LoVo (cell line): ENCODE measurements around the gene ANKRD55.
"Not testable (repeated sequence)": the region's sequence is repeated elsewhere in the genome, so short reads cannot be mapped to it uniquely, and the experiment has no call there.

ENCODE experiments used
- DNase-seq: peaks from one replicate; pipeline ENCODE4 v3.0.0-alpha.2; 2016; ENCODE audit warnings: low spot score

The ANKRD55 gene

GRCh38 chr5:56233230-56233629 lies at the start of gene ANKRD55:
Gene ANKRD55, minus strand, starts transcription at chr5:56233330. Its CDS starts 417 bp downstream, at chr5:56232913.
- DNase-seq = no peak

GRCh38 chr5:56282216-56282615 lies 49.1 kb upstream of the ANKRD55 start:
- DNase-seq = no peak

- no peak for DNase-seq
Observed at GRCh38 chr5:56281489-56282165, 48.5 kb upstream of the ANKRD55 start.

- DNase-seq = no peak
Observed at GRCh38 chr5:56279979-56280378, 46.8 kb upstream of the ANKRD55 start.

DNA sequence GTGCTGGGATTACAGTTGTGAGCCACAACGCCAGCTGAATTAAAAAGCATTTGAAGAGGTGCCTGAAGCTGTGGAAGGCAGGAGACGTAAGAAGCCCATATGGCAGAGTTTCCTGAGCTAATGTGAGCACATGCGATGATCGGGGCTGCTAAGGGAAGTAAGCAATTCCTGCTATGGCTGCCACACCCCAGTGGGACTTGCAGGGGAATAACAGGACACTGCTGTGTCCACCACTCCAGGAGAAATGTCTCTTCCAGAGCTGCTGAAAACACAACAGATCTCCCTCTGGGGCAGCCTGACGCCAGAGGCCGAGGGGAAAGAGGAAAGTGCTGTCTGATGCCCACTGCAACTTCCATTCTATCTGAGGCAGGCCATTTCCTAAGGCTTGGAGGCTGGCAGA lies 46.2 kb upstream of the ANKRD55 start:
- no peak for DNase-seq

GRCh38 chr5:56278335-56278753 lies 45.2 kb upstream of the ANKRD55 start:
- DNase-seq = no peak

- DNase-seq = no peak
Observed at GRCh38 chr5:56277573-56277972, 44.4 kb upstream of the ANKRD55 start.

- DNase-seq = no peak
Observed at GRCh38 chr5:56273376-56273955, 40.3 kb upstream of the ANKRD55 start.

DNA sequence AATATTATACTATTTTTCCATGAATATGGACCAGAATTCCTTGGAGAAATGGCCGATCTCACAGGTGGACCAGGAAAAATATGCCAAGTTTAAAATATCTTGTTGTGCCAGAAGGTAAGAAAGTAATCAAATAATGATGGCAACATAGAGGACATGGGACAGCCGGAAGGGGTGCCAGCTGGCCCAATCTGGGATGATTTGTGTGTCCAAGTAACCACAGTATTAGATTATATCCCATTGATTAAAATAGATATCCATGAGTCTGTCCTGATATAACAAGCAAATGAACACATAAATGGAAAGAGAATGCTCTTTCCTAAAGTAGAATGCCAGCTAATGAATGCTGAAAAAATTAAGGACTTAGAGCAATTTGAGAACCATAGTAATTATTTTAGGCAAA lies 39.6 kb upstream of the ANKRD55 start:
- DNase-seq = no peak

GRCh38 chr5:56270568-56271392 lies 37.6 kb upstream of the ANKRD55 start:
- peak; percentile 85 for DNase-seq

GRCh38 chr5:56270058-56270457 lies 36.9 kb upstream of the ANKRD55 start:
- no peak for DNase-seq

DNA sequence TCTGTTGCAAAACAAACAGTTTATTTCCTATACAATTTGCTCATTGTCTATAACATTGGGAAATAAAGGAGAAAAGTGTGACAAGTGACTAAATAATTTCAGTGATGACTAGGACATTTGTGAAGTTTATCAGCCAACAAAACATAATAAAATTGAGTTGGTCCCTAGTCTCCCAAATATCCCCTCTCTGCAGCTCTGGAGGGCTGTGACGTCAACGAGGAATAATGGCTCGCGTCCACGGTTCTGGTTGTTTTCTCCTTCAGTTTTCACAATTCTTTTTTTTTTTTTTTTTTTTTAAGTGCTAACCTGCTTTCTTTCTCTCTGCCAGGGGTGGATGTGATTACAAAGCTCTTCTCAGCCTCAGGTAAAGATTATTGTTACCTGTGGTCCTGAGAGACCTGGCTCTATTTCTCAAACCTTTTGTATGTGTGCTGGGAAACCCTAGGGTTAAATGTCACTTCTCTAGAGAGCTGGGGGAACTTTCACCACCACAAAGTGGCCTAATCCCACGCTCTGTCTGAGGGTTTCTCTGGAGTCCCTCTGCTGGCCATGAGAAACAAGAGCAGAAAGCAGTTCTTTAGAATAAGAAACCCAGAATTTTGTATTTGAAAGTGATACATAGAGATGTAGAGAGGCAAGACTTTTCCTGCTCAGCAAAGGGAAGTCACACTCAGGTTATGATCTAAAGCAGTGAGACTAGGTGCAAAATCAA lies 36.2 kb upstream of the ANKRD55 start:
- no peak for DNase-seq

DNA sequence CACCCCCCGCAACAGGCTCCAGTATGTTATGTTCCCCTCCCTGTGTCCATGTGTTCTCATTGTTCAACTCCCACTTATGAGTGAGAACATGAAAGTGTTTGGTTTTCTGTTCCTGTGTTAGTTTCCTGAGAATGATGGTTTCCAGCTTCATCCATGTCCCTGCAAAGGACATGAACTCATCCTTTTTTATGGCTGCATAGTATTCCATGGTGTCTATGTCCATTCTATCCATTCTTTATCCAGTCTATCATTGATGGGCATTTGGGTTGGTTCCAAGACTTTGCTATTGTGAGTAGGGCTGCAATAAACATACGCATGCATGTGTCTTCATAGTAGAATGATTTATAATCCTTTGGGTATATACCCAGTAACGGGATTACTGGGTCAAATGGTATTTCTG lies 35.6 kb upstream of the ANKRD55 start:
- DNase-seq = not testable (repeated sequence)

DNA sequence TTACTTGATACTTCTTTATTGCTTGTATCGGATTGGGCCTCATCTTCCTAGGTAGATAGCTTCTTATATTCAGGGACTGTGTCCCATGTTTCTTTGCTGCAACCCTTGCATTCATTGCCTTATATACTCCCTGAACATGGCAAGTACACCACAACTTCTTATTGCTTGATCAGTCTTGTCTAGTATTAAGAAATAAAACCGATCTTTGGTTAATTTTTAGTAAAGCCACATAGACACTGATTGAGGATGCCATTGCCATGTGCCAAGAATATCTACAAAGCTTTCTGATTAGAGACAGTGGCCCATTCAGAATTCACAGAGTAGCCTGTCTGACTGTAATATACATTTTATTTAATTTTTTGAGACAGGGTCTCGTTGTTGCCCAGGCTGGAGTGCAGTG lies 34.7 kb upstream of the ANKRD55 start:
- DNase-seq = no peak

DNA sequence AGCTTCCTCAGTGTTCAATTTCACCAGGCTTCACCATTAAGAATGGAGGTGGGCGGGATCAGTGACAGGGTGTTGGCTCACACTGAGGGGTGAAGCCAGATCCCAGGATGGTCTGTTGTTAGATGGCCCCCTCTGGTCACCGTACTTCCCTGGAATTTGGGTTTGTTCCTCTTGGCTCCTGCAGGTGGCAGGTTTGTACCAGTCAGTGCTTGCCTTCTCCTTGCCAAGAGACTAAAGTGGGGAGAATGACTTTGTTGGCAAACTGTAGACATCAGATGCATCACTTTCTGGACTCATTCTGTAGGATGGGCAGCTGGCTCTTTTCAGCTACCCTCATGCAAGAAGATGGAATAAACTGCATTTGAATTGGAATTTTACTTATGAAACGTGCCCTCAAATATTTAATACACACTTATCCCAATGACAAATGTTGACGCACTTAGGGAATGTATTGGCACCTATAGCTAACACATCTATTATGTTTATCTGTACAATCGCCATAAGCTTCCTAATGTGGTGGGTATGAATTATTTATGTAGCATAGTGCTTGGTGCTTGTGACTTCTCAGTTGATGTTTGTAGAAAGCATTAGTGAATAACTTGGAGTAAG lies 31.4 kb upstream of the ANKRD55 start:
- peak; percentile 54 for DNase-seq

DNA sequence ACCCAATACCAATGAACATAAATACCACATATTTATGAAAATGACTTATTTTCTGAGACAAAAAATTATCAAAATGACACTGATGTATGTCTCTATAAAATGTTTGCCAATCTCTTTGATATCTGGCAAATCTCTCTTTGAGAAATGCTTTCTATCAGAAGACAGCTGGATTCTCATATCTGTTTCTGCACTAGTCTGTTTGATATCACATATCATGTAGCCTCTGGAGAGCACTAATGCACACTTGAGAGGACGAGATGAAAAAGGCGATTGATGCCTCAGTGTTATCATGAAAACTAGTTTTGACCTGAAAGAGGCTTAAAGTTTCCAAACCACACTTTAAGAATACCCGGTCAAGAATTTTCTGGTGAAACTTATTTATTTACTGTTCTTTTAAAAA lies 29.1 kb upstream of the ANKRD55 start:
- DNase-seq = no peak

DNA sequence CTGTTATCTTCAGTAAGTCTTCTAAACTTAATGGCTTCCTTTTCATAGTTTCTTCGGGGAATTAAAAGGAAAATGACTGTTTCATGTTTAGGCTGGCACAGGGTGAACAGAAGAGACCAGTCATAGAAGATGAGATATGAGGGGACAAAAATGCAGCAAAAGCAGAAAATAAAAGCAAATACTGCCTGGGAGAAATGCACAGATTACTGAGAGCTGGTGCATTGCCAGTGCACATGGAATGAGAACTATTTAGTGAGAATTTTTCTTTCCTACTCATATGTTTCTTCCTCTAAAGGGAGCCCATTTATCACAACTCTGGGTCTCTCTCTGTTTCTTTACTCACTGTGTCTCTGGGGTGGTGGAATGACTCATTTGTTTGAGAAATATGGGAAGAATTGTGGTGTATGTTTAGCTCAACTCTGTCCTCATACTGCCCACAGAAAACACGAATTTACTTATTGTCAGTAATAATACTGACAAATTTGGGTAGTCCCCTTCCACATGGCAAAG lies 25.9 kb upstream of the ANKRD55 start:
- DNase-seq = no peak

- DNase-seq = not testable (repeated sequence)
Observed at GRCh38 chr5:56257763-56258529, 24.8 kb upstream of the ANKRD55 start.

DNA sequence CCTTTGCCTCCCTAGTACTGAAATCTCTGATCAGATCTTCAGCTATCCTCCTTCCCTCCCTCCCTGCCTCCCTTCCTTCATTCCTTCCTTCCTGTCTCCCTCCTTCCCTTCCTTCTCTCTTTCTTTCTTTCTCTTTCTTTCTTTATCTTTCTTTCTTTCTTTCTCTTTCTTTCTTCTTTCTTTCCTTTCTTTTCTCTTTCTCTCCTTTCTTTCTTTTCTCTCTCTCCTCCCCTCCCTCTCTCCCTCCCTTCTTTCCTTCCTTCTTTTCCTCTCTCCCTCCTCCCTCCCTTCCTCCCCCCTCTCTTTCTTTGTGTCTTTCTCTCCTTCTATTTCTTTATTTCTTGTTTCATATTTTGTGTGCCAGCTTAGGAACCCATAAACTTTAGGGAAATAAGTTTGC lies 23.9 kb upstream of the ANKRD55 start:
- DNase-seq = no peak

DNA sequence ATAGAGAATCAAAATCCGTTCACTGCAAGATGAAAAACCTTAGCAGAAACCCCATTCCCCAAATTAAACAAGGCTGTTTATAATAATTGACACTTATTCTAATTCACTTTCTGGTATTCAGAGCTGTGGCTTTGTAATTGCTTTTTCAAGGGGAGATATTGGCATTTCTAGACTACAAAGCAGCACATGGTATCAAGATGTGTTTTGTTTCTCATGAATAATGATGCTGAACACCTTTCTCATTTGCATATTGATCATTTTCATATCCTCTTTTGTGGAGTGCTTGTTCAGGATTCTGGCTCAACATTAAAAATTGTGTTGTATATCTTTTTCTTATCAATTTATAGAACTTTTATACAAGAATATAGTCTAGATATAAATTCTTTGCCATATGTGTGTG lies 22.4 kb upstream of the ANKRD55 start:
- DNase-seq = no peak

DNA sequence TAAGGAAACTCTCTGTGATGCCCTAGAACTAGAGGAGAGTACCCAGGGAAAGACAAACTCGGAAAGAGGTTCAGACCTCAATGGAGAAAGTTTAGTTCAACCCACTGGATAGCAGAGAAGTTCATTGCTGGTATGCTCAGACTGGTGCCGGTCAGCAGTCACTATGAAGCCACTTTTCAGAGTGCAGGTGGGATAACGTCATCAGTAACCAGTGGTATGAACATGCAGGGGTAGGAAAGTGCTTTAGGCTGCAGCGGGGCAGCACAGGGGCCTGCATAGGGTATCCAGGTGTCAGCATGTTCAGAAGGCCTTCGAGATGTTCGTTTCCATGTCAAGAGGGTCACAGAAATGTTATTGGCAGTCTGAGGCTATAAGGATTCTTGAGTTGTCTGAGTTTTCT lies 20.8 kb upstream of the ANKRD55 start:
- DNase-seq = no peak
